GM21786 (cell line): ENCODE data around the gene OGA.
"Not testable (repeated sequence)": the region's sequence is repeated elsewhere in the genome, so short reads cannot be mapped to it uniquely, and the experiment has no call there.

Source experiments
- ATAC-seq: cut with Tn5 transposase; IDR thresholded peaks from one replicate; pipeline ENCODE4 v1.9.1; 2021; ENCODE audit not compliant: unreplicated experiment

Gene OGA

GRCh38 chr10:101807158-101807557 lies 11.1 kb downstream of the OGA start:
- ATAC-seq: no peak

GRCh38 chr10:101803511-101803910 lies 14.7 kb downstream of the OGA start:
- ATAC-seq: no peak

- no peak for ATAC-seq
Observed at GRCh38 chr10:101797403-101798059, 20.7 kb downstream of the OGA start.

GRCh38 chr10:101793526-101793925 lies 24.7 kb downstream of the OGA start:
- ATAC-seq: no peak

- ATAC-seq: no peak
Observed at GRCh38 chr10:101789686-101790085, 28.6 kb downstream of the OGA start.

- ATAC-seq: not testable (repeated sequence)
Observed at GRCh38 chr10:101789231-101789630, 29.0 kb downstream of the OGA start.

GRCh38 chr10:101785801-101786200 lies 32.4 kb downstream of the OGA start:
- no peak for ATAC-seq

GRCh38 chr10:101784558-101784957 lies 33.7 kb downstream of the OGA start:
- no peak for ATAC-seq

GRCh38 chr10:101783736-101784118 lies 34.5 kb downstream of the OGA start:
- no peak for ATAC-seq

GRCh38 chr10:101782811-101783735 lies 35.2 kb downstream of the OGA start, which contains the start of gene NPM3:
TSS of gene NPM3 (minus strand) at chr10:101783446. CDS start at chr10:101783390, 56 bp downstream.
- ATAC-seq: peak; percentile 75

GRCh38 chr10:101781984-101782810 lies 36.0 kb downstream of the OGA start:
- no peak for ATAC-seq

- ATAC-seq: no peak
Observed at GRCh38 chr10:101781655-101781983, 36.6 kb downstream of the OGA start.

- ATAC-seq: no peak
Observed at GRCh38 chr10:101780818-101781654, 37.2 kb downstream of the OGA start.

GRCh38 chr10:101780187-101780817 lies 37.9 kb downstream of the OGA start:
- ATAC-seq: no peak

- ATAC-seq: peak; percentile 42
Observed at GRCh38 chr10:101779544-101780186, 38.6 kb downstream of the OGA start.

- ATAC-seq: no peak
Observed at GRCh38 chr10:101778781-101779543, 39.3 kb downstream of the OGA start.

- ATAC-seq: no peak
Observed at GRCh38 chr10:101778151-101778780, 40.0 kb downstream of the OGA start.

GRCh38 chr10:101777619-101778145 lies 40.6 kb downstream of the OGA start:
- no peak for ATAC-seq
